Measurements from ENCODE around the gene LFNG. TPM values are rescaled to one million over a fixed set of nuclear protein-coding genes. Genes with fewer than 3 reads are reported as not detected.

LFNG gene
- total RNA-seq, 2 experiments from 2014 or later = 19.7 to 22.7 TPM

- Mint-ChIP-seq H3K36me3 (ENCODE audit: low read depth) (no peaks in the 10 kb centered on the region), H3K9me3 (no peaks in the 10 kb centered on the region), H3K4me3 (no peak overlapping the region), H3K27me3 (ENCODE audit: low read depth) (no peaks in the 10 kb centered on the region), H3K27ac (no peak overlapping the region), H3K4me1 (ENCODE audit: low read depth) (no peaks in the 10 kb centered on the region)
- intact Hi-C loops (cut with micrococcal nuclease) = no loop called here
- CTCF ChIA-PET = interaction anchor here (1.2 kb wide), 1 partner anchor 20 kb away, joined by 4 read pairs; no protein-coding TSS in a partner anchor
- no peak for DNase-seq
Observed at GRCh38 chr7:2488681-2489080, 30.9 kb upstream of the LFNG start.

GRCh38 chr7:2490181-2490651 lies 29.4 kb upstream of the LFNG start:
- H3K27ac Mint-ChIP-seq = no peak overlapping the region
- no peaks in the 10 kb centered on the region for H3K36me3 Mint-ChIP-seq (ENCODE audit: low read depth)
- no peaks in the 10 kb centered on the region for H3K27me3 Mint-ChIP-seq (ENCODE audit: low read depth)
- DNase-seq = no peak
- H3K9me3 Mint-ChIP-seq = no peaks in the 10 kb centered on the region
- no peak overlapping the region for H3K4me3 Mint-ChIP-seq
- no peaks in the 10 kb centered on the region for H3K4me1 Mint-ChIP-seq (ENCODE audit: low read depth)
- intact Hi-C loops (cut with micrococcal nuclease) = no loop called here
- CTCF ChIA-PET = no interaction called here

- intact Hi-C loops (cut with micrococcal nuclease) = no loop called here
- H3K4me1 Mint-ChIP-seq (ENCODE audit: low read depth) = no peaks in the 10 kb centered on the region
- H3K27ac Mint-ChIP-seq = no peak overlapping the region
- DNase-seq = no peak
- H3K27me3 Mint-ChIP-seq (ENCODE audit: low read depth) = peaks cover 5% of the 10 kb centered on the region
- H3K9me3 Mint-ChIP-seq = no peaks in the 10 kb centered on the region
- H3K4me3 Mint-ChIP-seq = no peak overlapping the region
- no peaks in the 10 kb centered on the region for H3K36me3 Mint-ChIP-seq (ENCODE audit: low read depth)
- CTCF ChIA-PET = no interaction called here
Observed at GRCh38 chr7:2492038-2492437, 27.5 kb upstream of the LFNG start.

GRCh38 chr7:2493205-2494164 lies 26.1 kb upstream of the LFNG start:
- Mint-ChIP-seq H3K36me3 (ENCODE audit: low read depth) (no peaks in the 10 kb centered on the region), H3K4me3 (no peak overlapping the region), H3K9me3 (no peaks in the 10 kb centered on the region), H3K27me3 (ENCODE audit: low read depth) (peaks cover 5% of the 10 kb centered on the region), H3K27ac (no peak overlapping the region), H3K4me1 (ENCODE audit: low read depth) (peaks cover 4% of the 10 kb centered on the region)
- CTCF ChIA-PET = interaction anchor here (1.5 kb wide), 1 partner anchor 43 kb away, joined by 8 read pairs; no protein-coding TSS in a partner anchor
- intact Hi-C loops (cut with micrococcal nuclease) = no loop called here
- no peak for DNase-seq

- intact Hi-C loops (cut with micrococcal nuclease) = no loop called here
- Mint-ChIP-seq H3K36me3 (ENCODE audit: low read depth) (no peaks in the 10 kb centered on the region), H3K4me3 (no peak overlapping the region), H3K4me1 (ENCODE audit: low read depth) (peaks cover 4% of the 10 kb centered on the region), H3K27ac (no peak overlapping the region), H3K9me3 (no peaks in the 10 kb centered on the region), H3K27me3 (ENCODE audit: low read depth) (peaks cover 5% of the 10 kb centered on the region)
- no peak for DNase-seq
- CTCF ChIA-PET = no interaction called here
Observed at GRCh38 chr7:2494191-2495130, 25.1 kb upstream of the LFNG start.

- no peak overlapping the region for H3K27ac Mint-ChIP-seq
- H3K4me1 Mint-ChIP-seq (ENCODE audit: low read depth) = peaks cover 4% of the 10 kb centered on the region
- H3K36me3 Mint-ChIP-seq (ENCODE audit: low read depth) = no peaks in the 10 kb centered on the region
- no peak for DNase-seq
- H3K9me3 Mint-ChIP-seq = no peaks in the 10 kb centered on the region
- intact Hi-C loops (cut with micrococcal nuclease) = no loop called here
- peaks cover 5% of the 10 kb centered on the region for H3K27me3 Mint-ChIP-seq (ENCODE audit: low read depth)
- H3K4me3 Mint-ChIP-seq = no peak overlapping the region
- CTCF ChIA-PET = no interaction called here
Observed at GRCh38 chr7:2495418-2496299, 23.9 kb upstream of the LFNG start.

- no peak overlapping the region for H3K27ac Mint-ChIP-seq
- peaks cover 5% of the 10 kb centered on the region for H3K27me3 Mint-ChIP-seq (ENCODE audit: low read depth)
- CTCF ChIA-PET = no interaction called here
- H3K4me1 Mint-ChIP-seq (ENCODE audit: low read depth) = peaks cover 4% of the 10 kb centered on the region
- no peaks in the 10 kb centered on the region for H3K36me3 Mint-ChIP-seq (ENCODE audit: low read depth)
- intact Hi-C loops (cut with micrococcal nuclease) = no loop called here
- DNase-seq = no peak
- no peak overlapping the region for H3K4me3 Mint-ChIP-seq
- H3K9me3 Mint-ChIP-seq = no peaks in the 10 kb centered on the region
Observed at GRCh38 chr7:2496375-2496774, 23.2 kb upstream of the LFNG start.

- no peak for DNase-seq
- CTCF ChIA-PET = interaction anchor here (1.1 kb wide), 1 partner anchor 504 kb away, joined by 3 read pairs; no protein-coding TSS in a partner anchor
- H3K9me3 Mint-ChIP-seq = no peaks in the 10 kb centered on the region
- no peaks in the 10 kb centered on the region for H3K36me3 Mint-ChIP-seq (ENCODE audit: low read depth)
- H3K27ac Mint-ChIP-seq = no peak overlapping the region
- peaks cover 4% of the 10 kb centered on the region for H3K4me1 Mint-ChIP-seq (ENCODE audit: low read depth)
- H3K27me3 Mint-ChIP-seq (ENCODE audit: low read depth) = peaks cover 5% of the 10 kb centered on the region
- H3K4me3 Mint-ChIP-seq = no peak overlapping the region
- intact Hi-C loops (cut with micrococcal nuclease) = no loop called here
Observed at GRCh38 chr7:2497065-2497464, 22.5 kb upstream of the LFNG start.

- no peak for DNase-seq
- intact Hi-C loops (cut with micrococcal nuclease) = no loop called here
- CTCF ChIA-PET = interaction anchor here (0.6 to 1.1 kb wide), 2 partner anchors 200 to 504 kb away, joined by 3 read pairs; no protein-coding TSS in a partner anchor
- Mint-ChIP-seq H3K4me3 (no peak overlapping the region), H3K4me1 (ENCODE audit: low read depth) (peaks cover 4% of the 10 kb centered on the region), H3K27me3 (ENCODE audit: low read depth) (peaks cover 5% of the 10 kb centered on the region), H3K36me3 (ENCODE audit: low read depth) (no peaks in the 10 kb centered on the region), H3K9me3 (no peaks in the 10 kb centered on the region), H3K27ac (no peak overlapping the region)
Observed at GRCh38 chr7:2497500-2498336, 21.9 kb upstream of the LFNG start.

GRCh38 chr7:2498708-2499107 lies 20.9 kb upstream of the LFNG start:
- Mint-ChIP-seq H3K9me3 (no peaks in the 10 kb centered on the region), H3K4me1 (ENCODE audit: low read depth) (peaks cover 4% of the 10 kb centered on the region), H3K36me3 (ENCODE audit: low read depth) (no peaks in the 10 kb centered on the region), H3K27ac (no peak overlapping the region), H3K4me3 (no peak overlapping the region), H3K27me3 (ENCODE audit: low read depth) (peaks cover 5% of the 10 kb centered on the region)
- CTCF ChIA-PET = interaction anchor here (0.6 to 1.0 kb wide), 2 partner anchors 21 to 199 kb away, joined by 3 read pairs; no protein-coding TSS in a partner anchor
- no peak for DNase-seq
- intact Hi-C loops (cut with micrococcal nuclease) = no loop called here

GRCh38 chr7:2499181-2499580 lies 20.4 kb upstream of the LFNG start:
- H3K27me3 Mint-ChIP-seq (ENCODE audit: low read depth) = peaks cover 5% of the 10 kb centered on the region
- H3K4me1 Mint-ChIP-seq (ENCODE audit: low read depth) = peaks cover 4% of the 10 kb centered on the region
- no peak for DNase-seq
- H3K9me3 Mint-ChIP-seq = no peaks in the 10 kb centered on the region
- no peaks in the 10 kb centered on the region for H3K36me3 Mint-ChIP-seq (ENCODE audit: low read depth)
- H3K4me3 Mint-ChIP-seq = no peak overlapping the region
- intact Hi-C loops (cut with micrococcal nuclease) = no loop called here
- H3K27ac Mint-ChIP-seq = no peak overlapping the region
- CTCF ChIA-PET = interaction anchor here (0.6 to 1.0 kb wide), 2 partner anchors 21 to 238 kb away, joined by 3 read pairs; no protein-coding TSS in a partner anchor
